GM10266 (cell line): ENCODE data around the gene DIP2A.

Source experiments
- DNase-seq: peaks from one replicate; pipeline ENCODE4 v3.0.0; 2012; ENCODE audit errors: extremely low spot score
- CTCF ChIP-seq: IDR thresholded peaks from 2 replicates; pipeline ENCODE4 v1.5.1; 2012; ENCODE audit warnings: mild to moderate bottlenecking, low read depth; ENCODE audit not compliant: control insufficient read depth, insufficient read depth; ENCODE audit errors: missing control alignments

Gene DIP2A

DNA sequence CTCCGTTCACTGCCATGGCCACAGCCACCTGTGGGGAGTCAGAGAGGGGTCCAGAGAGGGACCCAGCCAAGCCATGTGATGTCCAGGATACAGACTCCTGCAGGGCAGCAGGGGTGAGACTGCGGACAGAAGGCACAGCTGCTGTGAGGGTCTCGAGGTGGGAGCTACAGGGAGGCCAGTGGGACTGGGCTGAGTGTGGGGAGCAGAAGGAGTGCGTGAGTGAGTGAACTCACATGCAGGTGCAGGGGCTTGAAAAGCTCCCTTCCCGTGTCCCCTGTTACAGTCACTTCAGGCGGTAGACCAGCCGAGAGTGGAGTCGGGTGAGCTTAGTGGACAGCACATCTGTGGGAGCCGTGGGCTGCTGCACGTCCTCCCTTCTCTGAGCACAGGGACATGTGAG lies 103.8 kb downstream of the DIP2A start:
- TF ChIP-seq CTCF: no peak
- DNase-seq: no peak

DNA sequence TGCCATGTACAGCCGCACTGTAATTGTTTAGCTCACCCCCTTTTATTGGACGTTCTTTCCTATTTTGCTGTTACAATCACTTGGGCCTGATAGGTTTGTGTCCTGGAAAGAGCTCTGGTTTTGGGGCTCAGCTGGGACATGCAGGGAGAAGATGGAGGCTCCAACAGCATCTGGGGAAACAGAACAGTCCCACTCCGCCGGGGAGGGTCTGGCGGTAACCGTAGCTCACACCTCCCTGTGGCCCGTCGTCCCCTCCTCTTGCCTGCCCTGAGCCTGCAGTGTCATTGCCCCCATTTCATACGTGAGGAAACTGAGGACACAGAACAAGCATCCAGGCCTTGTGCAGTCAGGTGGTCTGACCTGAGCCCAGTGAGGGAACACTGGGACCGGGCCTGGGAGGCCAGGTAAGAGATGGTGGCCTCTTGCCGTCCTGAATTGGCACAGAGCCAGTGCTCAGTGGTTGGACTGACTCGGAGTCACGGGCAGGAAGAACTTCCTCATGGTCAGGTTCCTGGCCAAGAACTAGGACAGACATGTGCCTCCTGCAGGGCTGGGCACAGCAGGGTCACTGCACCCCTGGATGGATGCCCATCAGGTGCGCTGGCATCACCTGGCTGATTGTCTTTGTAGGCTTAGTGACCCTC lies 104.4 kb downstream of the DIP2A start:
- no peak for TF ChIP-seq CTCF
- no peak for DNase-seq

DNA sequence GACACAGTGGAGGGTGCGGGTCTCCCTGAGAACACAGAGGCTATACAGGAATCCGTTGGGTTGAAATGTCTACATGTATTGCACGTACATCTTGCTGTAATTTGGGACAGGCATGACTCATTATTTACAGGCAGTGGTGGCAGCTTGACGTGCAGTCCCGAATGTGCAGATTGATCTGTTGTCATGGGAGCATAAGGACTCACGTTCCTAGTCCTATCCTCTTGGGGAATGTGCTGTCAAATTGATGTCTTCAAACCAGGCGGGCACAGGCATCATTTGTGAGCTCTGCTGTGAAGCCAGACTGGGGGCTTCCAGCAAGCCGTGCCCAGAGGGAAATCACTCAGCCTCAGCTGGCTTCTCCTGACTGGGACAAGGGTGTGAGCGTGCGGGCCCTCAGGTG lies 105.7 kb downstream of the DIP2A start:
- no peak for DNase-seq
- TF ChIP-seq CTCF: no peak

DNA sequence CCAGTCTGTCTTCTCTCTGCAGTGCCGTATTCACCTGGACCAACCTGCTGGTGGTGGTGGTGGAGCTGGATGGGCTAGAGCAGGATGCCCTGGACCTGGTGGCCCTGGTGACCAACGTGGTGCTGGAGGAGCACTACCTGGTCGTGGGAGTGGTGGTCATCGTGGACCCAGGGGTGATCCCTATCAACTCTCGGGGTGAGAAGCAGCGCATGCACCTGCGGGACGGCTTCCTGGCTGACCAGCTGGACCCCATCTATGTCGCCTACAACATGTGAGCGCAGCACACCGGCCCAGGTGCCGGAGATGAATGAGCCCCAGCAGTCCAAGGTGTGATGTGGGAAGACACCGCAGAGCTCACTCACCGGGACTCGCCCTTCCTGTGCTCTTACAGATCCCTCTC lies 108.7 kb downstream of the DIP2A start:
- no peak for TF ChIP-seq CTCF

GRCh38 chr21:46568562-46568961 lies 109.9 kb downstream of the DIP2A start:
- TF ChIP-seq CTCF: no peak
- no peak for DNase-seq

More for the DNA sequence above, 108.7 kb downstream of the DIP2A start:
- DNase-seq: no peak

- no peak for TF ChIP-seq CTCF
- DNase-seq: no peak
Measured at GRCh38 chr21:46569081-46569480, 110.4 kb downstream of the DIP2A start.

GRCh38 chr21:46570119-46570518 lies 111.4 kb downstream of the DIP2A start:
- DNase-seq: no peak
- no peak for TF ChIP-seq CTCF
